NCI-H1694 (cell line): Measurements from ENCODE around the gene AK5.
"Not testable (repeated sequence)": the region's sequence is repeated elsewhere in the genome, so short reads cannot be mapped to it uniquely, and the experiment has no call there.

Experiments used
- DNase-seq: peaks from one replicate; lab custom pipeline; 2025; lab: John Stamatoyannopoulos, UW

AK5 gene

DNA sequence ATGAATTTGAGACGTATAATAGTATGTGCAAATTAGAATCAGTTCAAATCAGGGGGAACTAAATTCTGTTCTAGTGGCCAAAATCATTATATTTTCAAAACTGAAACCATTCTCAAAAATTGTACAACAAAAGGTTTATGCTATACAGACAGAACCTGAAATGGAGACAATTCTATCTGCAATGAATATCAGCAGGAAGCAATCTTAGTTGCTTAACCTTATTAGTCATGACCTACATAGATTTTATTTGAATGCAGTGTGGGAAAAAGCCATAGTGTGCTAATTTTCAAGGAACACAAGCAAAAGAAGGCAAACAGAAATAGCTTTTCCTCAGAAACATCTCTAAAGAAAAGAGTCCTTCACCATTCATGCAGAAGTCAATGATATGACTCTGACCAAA is 6.5 kb downstream of the AK5 start:
- DNase-seq: no peak

DNA sequence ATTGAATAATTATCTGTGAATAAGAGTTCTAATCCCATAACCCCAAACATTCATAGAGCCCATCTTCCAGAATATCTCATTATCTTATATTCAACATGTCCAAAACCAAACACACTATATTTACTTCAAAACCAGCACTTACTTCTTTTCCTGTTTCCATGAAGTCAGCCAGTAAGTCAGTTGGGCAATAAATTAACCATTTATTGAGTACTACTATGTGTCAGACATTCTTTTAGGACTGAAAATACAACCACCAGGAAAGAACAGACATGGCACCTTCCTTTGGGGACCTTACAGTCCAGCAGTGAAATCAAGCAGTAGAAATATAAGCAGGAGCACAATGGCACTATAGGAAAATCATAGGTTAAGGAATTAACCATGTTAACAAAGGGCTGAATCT is 8.8 kb downstream of the AK5 start:
- no peak for DNase-seq

DNA sequence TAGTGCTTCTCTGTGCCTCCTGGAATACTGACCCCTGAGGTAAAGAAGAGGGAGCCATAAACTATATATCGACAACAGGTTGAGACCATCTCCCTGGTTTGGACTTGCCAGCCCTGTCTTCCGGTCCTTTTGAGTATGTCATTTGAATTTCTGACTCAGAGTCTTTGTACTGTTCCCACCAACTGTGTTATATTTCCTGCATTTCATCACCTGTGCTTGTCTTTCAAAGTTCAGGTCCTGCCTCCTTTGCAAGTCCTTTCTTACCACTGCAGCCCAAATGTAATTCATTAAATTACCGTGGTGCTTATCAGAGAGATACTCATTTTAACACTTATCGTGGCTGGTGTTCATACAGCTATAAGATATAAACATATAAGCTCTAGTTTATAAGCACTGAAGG is 10.7 kb downstream of the AK5 start:
- no peak for DNase-seq

DNA sequence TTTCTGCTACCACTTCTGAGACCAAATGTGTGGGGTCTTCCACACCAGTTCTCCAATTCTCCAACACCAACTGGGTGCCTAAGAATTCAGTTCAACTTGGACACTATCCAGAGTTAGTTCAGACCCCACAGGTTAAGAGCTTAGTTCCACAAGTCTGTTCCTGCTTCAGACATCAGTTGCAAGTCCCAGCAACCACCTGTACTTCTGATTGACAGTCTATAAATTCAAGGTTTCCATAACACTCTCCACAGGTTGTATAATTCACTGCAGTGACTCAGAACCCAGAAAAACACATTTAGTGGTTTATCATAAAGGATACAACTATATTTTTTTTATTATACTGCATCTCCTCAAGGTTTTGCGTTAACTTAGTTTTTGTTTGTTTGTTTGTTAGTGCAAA is 18.7 kb downstream of the AK5 start:
- DNase-seq: no peak

DNA sequence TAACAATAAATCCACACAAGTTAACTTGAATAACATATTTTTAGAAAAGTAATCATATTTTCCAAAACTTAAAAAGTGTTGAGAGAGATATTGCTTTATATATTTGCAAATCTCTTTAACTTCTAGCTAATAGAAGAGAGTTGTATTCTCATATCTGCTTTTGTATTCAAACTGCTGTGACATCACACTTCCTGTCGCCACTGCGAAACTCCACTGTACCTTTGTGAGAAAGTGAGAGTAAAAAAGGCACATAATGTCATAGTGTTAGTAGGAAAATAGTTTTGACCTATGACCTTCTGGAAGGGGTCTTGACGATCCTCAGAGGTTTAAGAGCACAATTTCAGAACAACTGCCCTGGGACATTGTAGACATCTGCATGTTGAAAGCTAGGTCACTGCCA is 21.6 kb downstream of the AK5 start:
- no peak for DNase-seq

DNA sequence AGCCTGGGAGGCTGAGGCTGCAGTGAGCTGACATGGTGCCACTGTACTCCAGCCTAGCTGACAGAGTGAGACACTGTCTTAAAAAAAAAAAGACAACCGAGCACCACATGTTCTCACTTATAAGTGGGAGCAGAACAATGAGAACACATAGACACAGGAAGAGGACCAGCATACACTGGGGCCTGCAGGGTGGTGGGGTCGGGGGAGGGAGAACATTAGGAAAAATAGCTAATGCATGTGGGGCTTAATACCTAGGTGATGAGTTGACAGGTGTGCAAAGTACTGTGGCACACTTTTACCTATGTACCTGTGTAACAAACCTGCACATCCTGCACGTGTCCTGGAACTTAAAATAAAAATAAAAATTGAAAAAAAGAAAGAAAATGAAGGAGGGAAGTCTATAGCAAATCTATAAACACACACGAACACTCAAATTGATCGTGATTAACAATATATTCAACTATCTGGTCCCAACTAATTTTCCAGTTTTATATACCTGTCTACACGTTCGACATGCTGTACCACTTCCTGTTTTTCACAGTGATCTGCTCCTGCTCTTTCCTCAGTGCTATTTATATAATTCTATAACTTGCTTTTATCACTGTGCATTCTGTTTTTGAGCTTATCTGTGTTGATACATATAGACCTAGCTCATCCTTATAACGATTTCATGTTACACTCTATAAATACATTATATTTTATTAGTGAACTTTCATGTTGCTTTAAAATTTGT is 27.2 kb downstream of the AK5 start:
- no peak for DNase-seq

DNA sequence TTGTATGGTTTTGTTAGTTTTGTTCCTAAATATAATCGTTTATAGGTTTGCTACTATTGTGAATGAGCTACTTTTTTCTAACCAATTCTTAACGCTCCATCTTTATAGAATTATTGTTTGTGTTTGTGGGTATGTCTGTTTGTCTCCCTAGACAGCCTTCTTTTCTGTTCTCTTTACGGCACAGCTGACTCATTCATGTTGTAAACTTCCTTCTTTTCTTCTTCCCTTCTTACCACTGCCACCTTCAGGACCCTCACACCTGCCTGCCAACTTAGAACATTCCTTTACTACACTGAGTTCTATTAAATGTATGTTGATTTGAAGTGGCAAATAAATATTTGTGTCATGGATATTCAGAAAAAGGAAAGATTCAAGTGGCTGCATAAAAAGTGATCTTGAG is 29.1 kb downstream of the AK5 start:
- DNase-seq: no peak

DNA sequence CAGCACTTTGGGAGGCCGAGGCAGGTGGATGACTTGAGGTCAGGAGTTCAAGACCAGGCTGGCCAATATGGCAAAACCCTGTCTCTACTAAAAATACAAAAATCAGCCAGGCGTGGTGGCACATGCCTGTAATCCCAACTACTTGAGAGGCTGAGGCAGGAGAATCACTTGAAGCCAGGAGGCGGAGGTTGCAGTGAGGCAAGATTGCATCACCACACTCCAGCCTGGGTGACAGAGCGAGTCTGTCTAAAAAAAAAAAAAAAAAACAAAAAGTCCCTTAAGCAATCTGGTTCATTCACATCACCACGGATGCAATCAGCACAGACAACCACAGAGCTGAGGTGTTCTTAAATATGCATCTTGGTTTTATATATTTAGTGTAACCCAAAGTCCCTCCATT is 30.5 kb downstream of the AK5 start:
- not testable (repeated sequence) for DNase-seq

DNA sequence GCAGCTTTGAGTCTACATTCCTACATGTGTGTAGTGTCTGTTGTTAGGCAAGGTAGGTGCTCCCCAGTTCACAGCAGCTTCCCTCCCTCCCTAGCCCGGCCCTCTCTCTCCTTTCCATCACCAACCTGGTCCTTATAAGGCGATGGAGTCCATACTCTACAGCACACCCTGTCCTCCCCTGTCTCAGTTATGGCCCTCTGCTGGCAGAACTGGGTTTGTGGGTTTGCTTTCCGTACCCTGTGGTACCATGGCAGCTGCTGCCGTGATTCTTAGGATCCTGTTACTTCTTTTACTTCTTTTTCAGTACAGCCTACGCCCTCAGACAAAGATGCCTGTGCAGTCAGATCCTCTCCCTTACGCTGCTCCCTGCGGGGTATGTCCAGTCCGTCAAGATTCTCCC is 31.7 kb downstream of the AK5 start:
- DNase-seq: peak; percentile 4

DNA sequence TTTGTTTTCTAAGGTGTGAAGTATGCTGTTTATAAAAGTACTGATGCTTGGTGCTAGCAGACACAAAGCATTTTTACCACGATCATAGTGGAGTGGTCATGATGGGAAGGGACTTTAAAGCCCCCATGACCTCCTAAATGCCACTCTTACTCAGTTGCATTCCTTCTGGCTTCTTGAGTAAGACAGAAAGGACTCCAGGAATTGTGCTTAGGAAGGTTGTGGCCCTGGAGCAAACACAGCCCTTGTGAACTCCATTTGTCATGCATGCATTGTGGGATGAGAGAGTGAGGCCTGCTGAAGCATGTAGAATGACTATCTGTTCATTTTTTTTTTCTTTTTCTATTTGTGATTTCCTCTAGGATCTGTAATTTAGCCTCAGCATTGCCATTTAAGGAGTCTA is 34.2 kb downstream of the AK5 start:
- DNase-seq: no peak

DNA sequence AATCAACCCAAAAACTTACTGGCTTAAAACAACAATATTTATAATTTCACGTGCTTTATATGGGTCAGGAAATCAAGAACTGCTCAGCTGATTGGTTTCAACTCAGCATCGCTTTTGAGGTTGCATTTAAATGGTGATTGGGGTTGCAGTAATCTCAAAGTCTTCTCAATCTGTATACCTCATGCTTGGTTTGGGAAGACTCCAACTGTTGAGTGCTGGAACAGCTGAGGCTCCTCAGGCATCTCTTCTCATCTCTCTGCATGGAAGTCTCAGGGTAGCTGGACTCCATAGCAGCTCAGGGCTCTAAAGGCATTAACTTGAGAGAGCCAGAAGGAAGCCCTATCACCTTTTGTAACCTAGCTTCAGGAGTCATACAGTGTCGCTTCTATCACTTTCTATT is 35.1 kb downstream of the AK5 start:
- DNase-seq: no peak

DNA sequence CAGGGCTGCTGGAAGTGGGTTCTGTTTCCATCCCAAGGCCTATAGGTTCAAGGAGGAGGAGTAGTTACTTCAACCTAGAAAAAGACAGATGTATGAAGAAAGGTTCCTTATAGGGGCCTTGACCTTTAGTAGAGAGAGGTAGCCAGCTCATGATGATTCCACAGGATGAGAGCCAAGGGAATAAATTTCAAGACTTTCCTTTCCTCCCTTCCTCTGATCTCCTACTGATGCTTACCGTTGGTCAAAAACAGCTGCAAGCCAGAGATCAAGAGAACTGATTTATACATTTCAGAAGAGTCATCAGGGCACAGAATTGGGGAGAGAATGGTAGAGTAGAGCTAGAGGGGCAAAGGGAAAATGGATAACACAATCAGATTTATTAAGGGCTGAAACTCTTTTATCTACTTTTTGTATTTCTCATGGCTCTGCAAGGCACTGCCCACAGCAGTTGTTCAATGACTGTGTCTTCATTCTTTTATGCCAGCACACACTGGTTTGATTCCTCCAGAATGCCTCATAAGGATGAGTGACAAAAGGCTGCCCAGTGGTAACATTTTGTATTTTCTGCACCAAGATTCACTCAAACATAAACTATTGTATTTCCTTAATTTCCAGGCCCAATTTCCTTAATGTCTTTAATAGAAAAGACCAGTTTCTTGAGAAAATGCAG is 37.4 kb downstream of the AK5 start:
- DNase-seq: no peak

DNA sequence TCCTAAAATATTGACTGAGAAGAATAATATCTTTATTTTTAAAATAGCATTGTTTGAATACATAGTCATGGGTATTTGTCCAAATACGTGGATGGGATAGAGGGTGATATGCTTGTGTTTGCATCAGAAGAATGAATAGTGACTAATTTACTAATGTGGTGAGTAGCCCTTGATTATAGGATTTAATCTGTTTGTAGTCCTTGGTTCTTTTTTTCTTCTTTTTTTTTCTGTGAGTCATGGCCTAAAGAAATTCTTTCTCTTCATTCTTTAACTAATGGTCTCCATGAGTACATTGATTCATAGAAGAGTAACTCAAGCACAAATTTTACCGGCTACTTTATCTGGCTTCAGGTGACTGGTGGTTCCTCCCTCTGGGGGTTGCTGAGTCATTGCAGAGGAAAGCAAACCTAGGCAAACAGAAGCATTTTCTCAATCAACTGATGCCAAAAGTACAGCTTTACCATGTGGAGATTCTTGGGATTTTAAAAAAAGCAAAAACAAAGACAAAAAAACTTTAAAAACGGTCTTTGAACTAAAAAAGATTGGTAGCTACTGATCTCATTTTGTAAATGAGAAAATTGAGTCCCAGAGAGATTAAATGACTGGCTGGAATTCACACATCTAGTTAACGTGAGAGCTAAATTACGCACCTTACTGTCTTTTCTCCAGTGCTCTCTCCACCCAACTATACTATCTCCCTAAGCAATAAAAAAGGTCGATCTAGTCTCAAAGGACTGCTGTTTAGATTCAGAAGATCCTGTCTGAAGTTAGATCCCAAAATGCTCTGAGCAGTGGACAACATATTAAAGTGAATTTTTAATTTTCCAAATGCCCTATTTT is 40.5 kb downstream of the AK5 start:
- no peak for DNase-seq

DNA sequence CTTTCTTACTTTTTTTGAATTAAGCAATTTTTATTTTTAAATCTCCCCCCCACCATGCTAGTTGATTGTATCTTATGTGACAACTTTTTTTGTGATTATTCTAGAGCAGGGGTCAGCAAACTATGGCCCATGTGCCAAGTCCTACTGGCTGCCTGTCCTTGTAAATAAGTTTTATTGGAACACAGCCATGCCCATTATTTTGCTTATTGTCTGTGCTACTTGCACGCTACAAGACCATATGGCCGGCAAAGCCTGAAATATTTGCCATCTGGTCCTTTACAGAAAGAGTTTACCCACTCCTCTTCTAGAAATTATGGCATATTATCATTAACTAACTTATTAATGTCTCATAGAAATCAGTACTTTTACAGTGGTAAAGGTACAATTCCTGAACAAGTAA is 51.7 kb downstream of the AK5 start:
- DNase-seq: peak; percentile 90

DNA sequence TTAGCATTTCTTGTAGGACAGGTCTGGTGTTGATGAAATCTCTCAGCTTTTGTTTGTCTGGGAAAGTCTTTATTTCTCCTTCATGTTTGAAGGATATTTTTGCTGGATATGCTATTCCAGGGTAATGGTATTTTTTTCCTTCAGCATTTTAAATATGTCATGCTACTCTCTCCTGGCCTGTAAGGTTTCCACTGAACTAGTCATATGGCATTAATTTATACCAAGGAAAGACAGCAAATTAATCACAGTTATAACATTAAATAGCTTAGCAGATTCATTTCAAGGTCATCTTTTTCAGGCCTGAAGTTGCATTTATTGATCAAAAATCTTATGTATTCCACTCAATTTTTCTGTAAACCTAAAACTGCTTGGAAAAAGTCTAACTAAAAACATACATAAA is 54.9 kb downstream of the AK5 start:
- no peak for DNase-seq

DNA sequence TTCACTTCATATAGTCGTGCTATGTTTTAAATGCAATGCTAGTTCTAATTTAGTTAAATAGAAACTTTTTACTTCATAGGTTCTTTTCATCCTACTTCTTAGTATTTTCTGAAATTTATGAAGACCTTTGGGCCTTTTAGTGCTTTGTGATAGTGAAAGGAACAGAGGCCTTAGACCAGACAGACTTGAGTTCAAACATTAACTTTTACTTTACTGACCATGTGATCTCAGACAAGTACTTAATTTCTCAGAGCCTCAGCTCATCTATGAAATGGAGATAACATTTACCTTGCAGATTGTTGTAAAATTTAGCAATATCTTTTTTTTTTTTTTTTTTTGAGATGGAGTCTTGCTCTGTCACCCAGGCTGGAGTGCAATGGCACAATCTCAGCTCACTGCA is 57.5 kb downstream of the AK5 start:
- DNase-seq: no peak

DNA sequence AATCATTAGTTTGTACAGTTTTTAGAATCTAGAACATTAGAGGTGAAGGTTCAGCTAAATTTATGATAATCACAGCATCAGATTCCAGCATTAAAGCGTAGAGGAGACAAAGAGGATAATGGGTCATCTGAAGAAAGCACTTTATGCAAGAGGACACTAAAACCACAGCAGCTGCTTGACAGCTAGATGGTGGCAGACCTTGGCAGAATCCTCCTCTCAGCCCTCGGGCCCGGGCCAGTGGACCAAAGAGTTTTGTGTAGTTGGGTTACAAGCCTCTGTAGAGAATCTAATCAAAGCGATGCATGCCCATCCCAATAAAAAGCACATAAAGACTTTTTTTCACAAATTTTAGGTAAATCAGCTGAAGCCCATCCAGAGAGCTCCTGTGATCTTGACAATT is 59.4 kb downstream of the AK5 start:
- DNase-seq: no peak

DNA sequence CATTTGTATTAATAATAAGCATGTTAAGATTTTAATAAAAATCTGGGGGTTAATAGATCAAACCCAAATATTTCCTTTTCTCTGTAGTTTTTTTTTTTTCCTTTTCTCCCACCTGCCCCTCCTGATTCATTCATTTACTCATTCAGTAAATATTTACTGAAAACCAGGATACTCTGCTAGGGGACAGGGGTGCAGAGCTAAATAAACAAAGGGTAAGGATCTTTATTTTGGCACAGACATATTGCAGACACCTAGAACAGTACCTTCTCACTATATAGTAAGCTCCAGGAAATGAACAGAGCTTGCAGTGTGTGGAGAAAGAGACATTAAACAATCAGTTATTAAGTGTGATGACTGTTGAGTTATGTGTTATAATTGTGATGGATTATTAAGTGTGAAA is 60.9 kb downstream of the AK5 start:
- no peak for DNase-seq

DNA sequence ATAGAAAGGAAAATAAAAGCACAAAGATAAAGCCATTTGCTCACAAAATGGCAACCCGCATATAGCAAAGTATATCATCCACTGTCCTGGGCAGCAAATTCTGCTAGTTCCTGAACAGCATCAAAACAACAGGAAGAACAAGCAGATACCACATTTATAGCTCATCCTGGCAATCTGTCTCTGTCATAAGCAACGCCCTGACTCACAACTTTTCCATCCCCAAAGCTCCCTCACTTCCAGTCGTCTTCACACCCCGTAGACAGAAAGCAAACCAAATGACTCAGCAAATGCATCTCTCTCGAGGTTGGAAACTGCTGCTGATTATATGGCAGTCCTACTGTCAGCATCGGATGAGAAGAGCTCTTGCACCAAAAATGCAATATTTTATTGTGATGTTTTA is 65.8 kb downstream of the AK5 start:
- no peak for DNase-seq

DNA sequence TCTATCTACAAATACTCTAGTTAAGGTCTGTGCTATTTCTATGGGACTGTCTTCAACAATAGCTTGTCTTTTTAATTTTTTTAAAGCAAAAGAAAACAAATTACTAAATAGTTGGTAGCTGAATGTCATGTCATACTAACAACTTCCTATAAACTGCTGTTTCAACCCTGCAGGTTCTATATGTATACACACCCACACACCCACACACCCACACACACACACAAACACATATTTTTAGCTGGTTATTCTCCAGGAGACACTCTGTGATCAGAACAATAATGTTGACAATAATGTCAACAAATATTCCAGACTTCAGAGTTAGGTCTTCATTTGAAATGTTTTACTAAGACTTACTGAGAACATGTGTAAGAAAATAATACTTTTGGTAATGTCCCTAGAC is 66.7 kb downstream of the AK5 start:
- no peak for DNase-seq

DNA sequence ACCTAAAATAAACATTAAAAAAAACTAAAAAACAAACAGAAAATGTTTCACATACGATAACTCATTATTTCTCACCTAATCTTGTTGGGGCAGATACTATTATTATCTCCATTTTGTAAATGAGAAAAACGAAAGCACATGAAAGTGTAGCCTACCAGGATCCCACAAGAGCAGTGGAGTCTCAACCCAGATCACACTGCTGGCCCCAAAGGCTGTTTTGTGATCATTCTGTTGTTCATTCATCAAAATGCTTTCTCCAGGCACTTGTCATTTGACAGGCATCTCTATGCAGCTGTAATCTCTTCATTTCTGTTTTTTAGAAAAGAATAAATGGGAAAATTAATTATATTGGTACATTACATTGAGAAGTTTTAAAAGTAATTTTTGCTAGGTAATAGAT is 67.5 kb downstream of the AK5 start:
- no peak for DNase-seq

DNA sequence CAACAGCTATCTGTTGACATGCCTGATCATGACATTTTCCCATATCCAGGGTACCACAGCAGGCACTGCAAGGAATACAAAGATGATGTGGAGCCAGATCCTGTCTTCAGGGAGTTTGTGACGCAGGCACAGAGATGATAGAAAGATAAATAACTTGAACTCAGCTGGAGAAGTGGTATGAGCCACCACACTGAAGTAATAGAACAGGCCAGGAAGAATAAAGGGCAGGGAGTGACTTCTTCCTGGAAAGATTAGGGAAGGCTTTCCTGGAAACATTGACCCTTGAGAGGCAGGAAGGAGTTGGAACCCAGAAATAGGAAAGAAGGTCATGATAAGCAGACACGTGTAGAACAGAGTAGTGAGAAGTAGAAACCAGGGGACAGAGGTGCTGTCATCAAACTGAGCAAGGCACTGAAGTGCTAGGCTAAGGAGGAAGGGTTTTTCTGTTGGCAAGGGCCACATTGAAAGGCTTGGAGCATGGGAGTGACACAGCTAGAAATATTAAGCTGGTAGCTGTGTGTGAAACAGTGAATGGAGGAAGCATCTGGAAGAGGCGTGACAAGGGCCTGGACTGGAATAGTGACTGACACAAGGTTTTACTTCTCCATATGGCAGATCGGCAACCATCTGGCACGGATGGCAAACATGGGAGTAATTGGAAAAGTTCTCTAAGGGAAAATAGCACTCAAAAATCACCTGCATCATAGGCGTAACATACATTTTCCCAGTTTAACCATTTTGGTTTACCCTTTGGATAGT is 68.4 kb downstream of the AK5 start:
- DNase-seq: peak; percentile 95
